GM19240 (cell line): Measurements from ENCODE around the gene NIPBL.
"Not testable (repeated sequence)": the region's sequence is repeated elsewhere in the genome, so short reads cannot be mapped to it uniquely, and the experiment has no call there.

ENCODE experiments used
- DNase-seq: peaks from one replicate; pipeline ENCODE4 v3.0.0; 2011; ENCODE audit warnings: low spot score; ENCODE audit not compliant: insufficient read length

The NIPBL gene

DNA sequence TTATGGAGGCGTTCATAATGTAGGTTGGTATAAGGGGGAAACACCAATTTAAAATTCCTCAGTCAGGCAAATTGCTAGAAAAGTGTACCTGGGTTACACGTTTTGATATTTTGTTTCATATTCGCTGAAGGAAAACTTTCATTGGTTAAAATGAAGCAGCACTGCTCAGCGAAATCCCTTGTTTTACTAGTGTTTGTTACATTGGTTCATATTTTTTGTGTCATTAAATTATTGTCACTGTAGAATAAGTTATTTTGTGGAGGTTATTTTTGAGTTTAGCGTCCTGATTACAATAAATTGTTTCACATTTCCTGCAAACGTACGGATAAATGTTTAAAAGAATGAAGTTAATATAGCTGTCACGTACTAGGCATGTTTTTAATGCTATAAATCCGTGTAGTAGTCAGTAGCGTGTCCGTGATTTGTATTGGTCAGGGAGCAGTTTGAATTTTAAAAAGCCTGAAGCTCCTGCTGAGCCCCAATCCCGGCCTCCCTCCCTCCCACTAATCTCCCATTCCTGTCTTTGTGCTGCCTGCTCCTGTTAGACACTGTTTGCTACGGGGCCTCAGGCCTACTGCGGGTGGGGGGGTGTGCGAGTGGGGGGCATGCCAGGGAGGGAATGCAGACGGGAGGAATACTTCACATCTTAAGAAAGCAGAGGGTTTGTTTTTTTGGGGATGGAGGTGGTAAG is 2.0 kb downstream of the NIPBL start:
- DNase-seq, result no peak

DNA sequence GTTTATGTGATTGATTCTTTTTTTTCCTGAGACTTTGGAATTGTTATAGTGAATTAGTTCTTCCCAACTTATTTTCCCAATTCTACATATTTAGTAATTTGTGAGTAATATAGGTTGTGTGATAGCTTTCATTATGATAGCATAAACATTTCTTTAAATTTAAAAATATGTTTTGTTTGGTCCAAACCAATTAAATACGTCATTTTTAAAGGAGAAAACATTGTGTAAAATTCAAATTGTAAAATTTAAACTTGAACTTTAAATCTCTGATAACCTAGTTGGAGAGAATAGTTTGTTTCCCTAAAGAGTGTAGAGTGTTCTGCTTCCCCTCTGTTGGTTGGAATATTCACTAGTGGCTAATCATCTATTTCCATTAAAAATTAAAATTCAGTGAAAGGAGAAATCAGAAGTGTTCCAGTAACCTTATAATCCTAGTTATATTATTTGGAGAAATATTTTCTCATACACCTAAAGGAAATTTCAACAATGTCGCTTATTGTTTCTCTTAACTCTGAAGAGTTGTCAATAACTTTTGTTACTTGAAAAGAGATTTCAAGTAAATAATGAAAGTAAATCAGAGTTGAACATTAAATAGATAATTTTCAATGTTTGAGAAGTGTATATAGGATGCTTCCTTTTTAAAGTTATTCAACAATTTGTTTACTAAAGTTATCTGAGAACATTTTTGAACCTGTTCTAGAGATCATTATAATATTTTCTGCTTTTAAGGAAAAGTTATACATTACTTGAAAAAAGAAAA is 2.9 kb downstream of the NIPBL start:
- DNase-seq, result no peak

DNA sequence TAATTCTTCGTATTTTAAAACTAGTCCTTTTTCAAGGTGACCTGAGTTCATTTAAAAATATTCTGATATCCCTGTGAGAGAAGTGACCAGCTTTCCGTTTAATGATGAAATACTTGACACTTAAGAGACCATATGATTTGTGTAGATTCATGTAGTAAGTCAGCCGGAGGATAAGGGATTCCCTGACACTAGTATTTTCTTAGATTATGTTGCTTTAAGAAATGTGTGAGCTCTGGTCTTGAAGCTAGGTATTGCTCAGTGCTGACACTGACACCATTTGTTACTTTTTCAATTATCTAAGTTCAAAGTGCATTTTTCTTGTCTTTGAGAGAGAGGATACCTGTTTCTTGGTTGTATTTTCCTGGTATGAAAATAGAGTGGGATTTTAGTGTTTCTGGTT is 4.2 kb downstream of the NIPBL start:
- DNase-seq, result no peak

GRCh38 chr5:36881304-36881703 is 4.7 kb downstream of the NIPBL start:
- DNase-seq, result no peak

- no peak for DNase-seq
Measured at GRCh38 chr5:36881807-36882206, 5.2 kb downstream of the NIPBL start.

GRCh38 chr5:36882250-36882649 is 5.7 kb downstream of the NIPBL start:
- no peak for DNase-seq

- DNase-seq, result no peak
Measured at GRCh38 chr5:36883894-36884462, 7.4 kb downstream of the NIPBL start.

DNA sequence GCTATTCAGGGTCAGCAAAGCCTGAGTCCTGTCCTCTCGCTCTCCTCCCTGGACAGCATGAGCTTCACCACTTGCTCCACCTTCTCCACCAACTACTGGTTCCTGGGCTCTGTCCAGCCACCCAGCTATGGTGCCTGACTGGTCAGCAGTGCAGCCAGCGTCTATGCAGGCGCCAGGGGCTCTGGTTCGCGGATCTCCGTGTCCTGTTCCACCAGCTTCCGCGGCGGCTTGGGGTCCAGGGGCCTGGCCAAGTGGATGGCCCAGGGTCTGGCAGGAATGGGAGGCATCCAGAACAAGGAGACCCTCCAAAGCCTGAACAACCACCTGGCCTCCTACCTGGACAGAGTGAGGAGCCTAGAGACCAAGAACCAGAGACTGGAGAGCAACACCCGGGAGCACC is 8.6 kb downstream of the NIPBL start:
- no peak for DNase-seq

- DNase-seq, result no peak
Measured at GRCh38 chr5:36885566-36886485, 9.3 kb downstream of the NIPBL start.

DNA sequence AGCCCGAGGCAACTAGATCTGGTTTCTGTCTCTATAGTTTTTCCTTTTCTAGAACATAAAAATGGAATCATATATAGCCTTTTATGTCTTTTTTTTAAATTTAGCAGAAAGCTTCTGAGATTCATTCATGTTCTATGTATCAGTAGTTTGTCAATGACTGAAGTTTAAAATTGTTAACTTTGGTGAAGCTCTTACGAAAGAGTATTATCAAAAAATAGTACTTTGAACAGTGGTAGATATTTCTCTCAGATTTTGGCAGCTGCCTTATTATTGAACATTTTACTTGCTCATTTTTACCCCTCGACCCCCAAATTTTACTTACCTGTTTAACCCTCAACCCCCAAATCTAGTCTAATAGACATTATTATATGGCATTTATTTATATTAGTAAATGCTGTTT is 10.2 kb downstream of the NIPBL start:
- no peak for DNase-seq

DNA sequence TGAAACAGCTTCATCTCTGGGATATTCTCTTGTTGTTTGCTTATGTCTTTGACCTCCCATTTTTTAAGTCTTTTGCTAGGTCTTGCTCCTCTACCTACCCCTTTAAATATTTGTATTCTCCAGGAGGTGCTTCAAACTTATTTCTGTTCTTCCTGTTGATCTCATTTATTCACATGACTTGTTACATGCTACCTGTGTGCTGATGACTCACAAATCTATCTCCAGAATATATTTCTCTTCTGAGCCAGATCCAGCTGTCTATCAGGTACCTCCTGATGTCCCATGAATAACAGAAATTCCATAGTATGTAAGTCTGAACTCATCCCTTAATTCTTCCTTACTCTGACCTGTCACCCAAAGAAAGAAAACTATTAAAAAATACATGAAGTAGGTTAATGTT is 11.0 kb downstream of the NIPBL start:
- DNase-seq, result no peak

DNA sequence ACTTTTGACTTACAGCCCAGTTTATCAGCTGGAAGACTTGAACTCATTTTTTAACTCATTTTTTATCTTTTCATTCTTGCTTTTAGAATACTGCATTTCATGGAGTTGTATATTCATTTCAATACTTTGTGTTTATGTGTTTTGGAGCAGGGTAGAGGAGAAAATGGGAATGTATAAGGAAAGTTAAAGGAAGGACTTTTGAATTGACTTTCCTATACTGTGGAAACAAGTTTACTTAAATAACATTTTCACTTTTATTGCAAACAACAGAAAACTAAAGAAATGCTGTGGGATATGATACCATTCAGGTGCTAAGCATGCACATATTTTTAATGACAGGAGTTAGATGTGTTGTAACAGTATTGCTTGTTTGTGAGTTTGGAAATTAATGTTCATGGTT is 11.7 kb downstream of the NIPBL start:
- no peak for DNase-seq

- DNase-seq, result no peak
Measured at GRCh38 chr5:36889264-36889663, 12.7 kb downstream of the NIPBL start.

GRCh38 chr5:36891266-36891665 is 14.7 kb downstream of the NIPBL start:
- DNase-seq, result no peak

- not testable (repeated sequence) for DNase-seq
Measured at GRCh38 chr5:36892085-36892830, 15.7 kb downstream of the NIPBL start.

GRCh38 chr5:36894954-36895353 is 18.4 kb downstream of the NIPBL start:
- no peak for DNase-seq

DNA sequence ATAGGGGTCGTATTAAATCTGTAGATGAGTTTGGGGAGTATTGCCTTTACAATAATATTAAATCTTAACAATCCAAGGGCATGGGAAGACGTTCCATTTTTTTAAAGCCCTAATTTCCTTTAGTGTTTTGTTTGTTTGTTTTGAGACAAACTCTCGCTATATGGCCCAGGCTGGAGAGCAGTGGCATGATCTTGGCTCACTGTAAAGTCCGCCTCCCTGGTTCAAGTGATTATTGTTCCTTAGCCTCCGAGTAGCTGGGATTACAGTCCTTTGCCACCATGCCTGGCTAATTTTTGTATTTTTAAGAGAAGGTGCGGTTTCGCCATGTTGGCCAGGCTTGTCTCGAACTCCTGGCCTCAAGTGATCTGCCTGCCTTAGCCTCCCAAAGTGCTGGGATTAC is 19.9 kb downstream of the NIPBL start:
- DNase-seq, result no peak

- DNase-seq, result no peak
Measured at GRCh38 chr5:36897616-36898015, 21.0 kb downstream of the NIPBL start.

DNA sequence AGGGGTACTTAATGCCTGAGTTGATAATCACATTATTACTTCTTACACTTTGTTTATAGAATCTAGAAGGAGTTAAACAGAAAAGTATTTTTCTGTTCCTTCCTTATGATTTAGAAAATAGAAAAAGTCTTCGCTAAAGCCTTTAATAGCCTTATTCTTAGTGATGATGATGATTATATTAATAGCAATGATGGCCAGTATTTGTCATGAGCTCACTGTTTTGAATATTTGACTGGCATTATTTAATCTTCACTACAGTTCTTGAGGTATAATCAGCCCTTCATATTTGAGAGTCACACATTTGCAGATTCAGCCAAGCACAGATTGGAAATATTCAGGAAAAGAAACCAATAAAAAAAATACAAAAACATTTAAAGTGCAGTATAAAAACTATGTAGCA is 23.3 kb downstream of the NIPBL start:
- DNase-seq, result no peak

DNA sequence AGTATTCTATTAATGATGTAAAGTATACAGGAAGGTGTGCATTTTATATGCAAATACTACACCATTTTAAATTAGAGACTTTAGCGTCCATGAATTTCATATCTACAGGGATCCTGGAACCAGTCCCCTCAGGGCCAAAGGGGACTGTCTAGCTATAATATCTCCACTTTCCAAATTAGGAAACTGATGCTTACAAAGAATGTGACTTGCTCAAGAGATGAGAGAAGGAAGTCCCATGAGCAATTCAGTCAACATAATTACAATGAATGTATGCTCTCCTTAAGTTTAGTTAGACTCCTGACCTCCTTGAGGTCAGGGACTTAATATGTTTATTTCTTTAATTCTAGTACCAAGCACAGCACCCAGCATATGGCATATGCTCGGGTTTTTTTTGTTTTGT is 23.7 kb downstream of the NIPBL start:
- DNase-seq, result no peak

DNA sequence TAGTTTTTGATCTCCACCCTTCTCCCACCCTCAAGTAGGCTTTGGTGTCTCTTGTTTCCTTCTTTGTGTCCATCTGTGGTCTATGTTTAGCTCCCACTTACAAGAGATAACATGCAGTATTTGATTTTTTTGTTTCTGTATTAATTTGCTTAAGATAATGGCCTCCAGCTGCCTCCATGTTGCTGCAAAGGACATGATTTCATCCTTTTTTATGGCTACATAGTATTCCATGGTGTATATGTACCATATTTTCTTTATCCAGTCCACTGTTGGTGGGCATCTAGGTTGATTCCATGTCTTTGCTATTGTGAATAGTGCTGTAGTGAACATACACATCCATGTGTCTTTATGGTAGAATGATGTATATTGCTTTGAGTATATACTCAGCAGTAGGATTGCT is 24.5 kb downstream of the NIPBL start:
- not testable (repeated sequence) for DNase-seq
